ENCODE measurements around the gene IARS2.
"Not testable (repeated sequence)": the region's sequence is repeated elsewhere in the genome, so short reads cannot be mapped to it uniquely, and the experiment has no call there.

Gene IARS2

GRCh38 chr1:220113136-220113695, 19.3 kb downstream of the IARS2 start:
- DNase-seq, result no peak

- no peak for DNase-seq
Measured at GRCh38 chr1:220119043-220119512, 25.1 kb downstream of the IARS2 start.

- no peak for DNase-seq
Measured at GRCh38 chr1:220121791-220122530, 28.0 kb downstream of the IARS2 start.

- no peak for DNase-seq
Measured at GRCh38 chr1:220123066-220123465, 29.1 kb downstream of the IARS2 start.

- DNase-seq, result peak; percentile 2
Measured at GRCh38 chr1:220123889-220124288, 30.0 kb downstream of the IARS2 start.

GRCh38 chr1:220124542-220124941, 30.6 kb downstream of the IARS2 start:
- no peak for DNase-seq

- no peak for DNase-seq
Measured at GRCh38 chr1:220127076-220127475, 33.1 kb downstream of the IARS2 start.

- no peak for DNase-seq
Measured at GRCh38 chr1:220129479-220130210, 35.7 kb downstream of the IARS2 start.

GRCh38 chr1:220135755-220136154, 41.8 kb downstream of the IARS2 start:
- DNase-seq, result no peak

GRCh38 chr1:220137019-220137786, 43.3 kb downstream of the IARS2 start:
- DNase-seq, result no peak

- no peak for DNase-seq
Measured at GRCh38 chr1:220139966-220140365, 46.0 kb downstream of the IARS2 start.

GRCh38 chr1:220144051-220144450, 50.1 kb downstream of the IARS2 start:
- DNase-seq, result no peak

GRCh38 chr1:220149742-220150141, 55.8 kb downstream of the IARS2 start:
- DNase-seq, result no peak

- DNase-seq, result no peak
Measured at GRCh38 chr1:220151454-220151853, 57.5 kb downstream of the IARS2 start.

- DNase-seq, result no peak
Measured at GRCh38 chr1:220153147-220153546, 59.2 kb downstream of the IARS2 start.

GRCh38 chr1:220156620-220157146, 62.8 kb downstream of the IARS2 start:
- DNase-seq, result no peak

GRCh38 chr1:220157738-220158137, 63.8 kb downstream of the IARS2 start:
- no peak for DNase-seq

- DNase-seq, result not testable (repeated sequence)
Measured at GRCh38 chr1:220158530-220158929, 64.6 kb downstream of the IARS2 start.

- DNase-seq, result no peak
Measured at GRCh38 chr1:220159041-220159440, 65.1 kb downstream of the IARS2 start.

GRCh38 chr1:220160027-220160426, 66.1 kb downstream of the IARS2 start:
- DNase-seq, result no peak

- no peak for DNase-seq
Measured at GRCh38 chr1:220164116-220164515, 70.2 kb downstream of the IARS2 start.

- no peak for DNase-seq
Measured at GRCh38 chr1:220164517-220164916, 70.6 kb downstream of the IARS2 start.

GRCh38 chr1:220166853-220167252, 72.9 kb downstream of the IARS2 start:
- no peak for DNase-seq
